Spleen (tissue), 7 donors: ENCODE measurements around the gene OR51V1.

Source experiments
- CTCF ChIP-seq, 11 experiments: fragments of 200-600 bp in 7 of 11; fragments of 450-650 bp in 4 of 11; sonication (generic) in 4 of 11; IDR thresholded peaks in 8 of 11; conservative IDR thresholded peaks in 3 of 11; 1 replicate in 7 of 11; 2 replicates in 4 of 11; pipeline versions ENCODE4 v1.4.0 to v1.8.0; 2016 to 2021; ENCODE audit warnings: antibody characterized with exemption in 11 of 11, inconsistent platforms in 4 of 11, mild to moderate bottlenecking in 1 of 11
- POLR2A ChIP-seq, 3 donors: fragments of 450-650 bp; IDR thresholded peaks; one replicate each; pipeline ENCODE4 v1.5.1; 2017; ENCODE audit warnings: antibody characterized with exemption in 3 of 3, mild to moderate bottlenecking in 1 of 3
- donor health status: DM: no; HTN: no; CAD: no; lungs with moderate emphysema.
- donor health status: DM: no; HTN: no; CAD: no.
- donor health status: DM: no; HTN: no; CAD: no.

GRCh38 chr11:5232176-5232575, 31.7 kb upstream of the OR51V1 start:
- no peak for TF ChIP-seq CTCF (IDR thresholded peaks at IDR 0.05 in 8 of 11, conservative IDR thresholded peaks at IDR 0.05 in 3 of 11)
- TF ChIP-seq POLR2A (IDR thresholded peaks at IDR 0.05): no peak
